Lung (tissue), 12 donors: ENCODE data around the gene FXYD5. TPM values are rescaled to one million over a fixed set of nuclear protein-coding genes. Genes with fewer than 3 reads are reported as not detected.

Experiments
- ATAC-seq: fragments of 200-7000 bp; cut with Tn5 transposase; one replicate; pipeline ENCODE4 v1.9.1; 2020; ENCODE audit warnings: moderate number of reproducible peaks; ENCODE audit not compliant: insufficient read depth, low FRiP score
- DNase-seq, 3 donors: peaks; one replicate each; pipeline ENCODE4 v3.0.0-alpha.2; 2013 to 2017
- H3K27ac ChIP-seq, 2 donors: one replicate each; pipeline ENCODE4 v1.5.1; 2013; ENCODE audit warnings: mild to moderate bottlenecking in 2 of 2, moderate library complexity in 2 of 2, control low read depth in 1 of 2, inconsistent platforms in 1 of 2, low read depth in 1 of 2, low read length in 1 of 2
- H3K27me3 ChIP-seq, 3 donors: one replicate each; pipeline ENCODE4 v1.5.1; 2013; ENCODE audit warnings: low read length in 2 of 3; ENCODE audit not compliant: control insufficient read depth in 3 of 3, insufficient read depth in 3 of 3
- H3K36me3 ChIP-seq, 4 donors: one replicate each; pipeline ENCODE4 v1.5.1; 2013; ENCODE audit warnings: low read length in 4 of 4, mild to moderate bottlenecking in 1 of 4, moderate library complexity in 1 of 4; ENCODE audit not compliant: control insufficient read depth in 4 of 4, insufficient read depth in 4 of 4
- H3K4me1 ChIP-seq, 5 donors: one replicate each; pipeline ENCODE4 v1.5.1; 2013; ENCODE audit warnings: low read length in 5 of 5, mild to moderate bottlenecking in 2 of 5, moderate library complexity in 1 of 5; ENCODE audit not compliant: control insufficient read depth in 5 of 5, insufficient read depth in 5 of 5
- H3K4me3 ChIP-seq: one replicate; pipeline ENCODE4 v1.5.1; 2013; ENCODE audit warnings: mild to moderate bottlenecking, control low read depth, moderate library complexity
- H3K9ac ChIP-seq, 2 donors: one replicate each; pipeline ENCODE4 v1.5.1; 2013; ENCODE audit warnings: low read length in 2 of 2, control low read depth in 1 of 2; ENCODE audit not compliant: insufficient read depth in 1 of 2
- H3K9me3 ChIP-seq, 4 donors: one replicate each; pipeline ENCODE4 v1.5.1; 2013; ENCODE audit warnings: low read length in 3 of 4, mild to moderate bottlenecking in 1 of 4, moderate library complexity in 1 of 4; ENCODE audit not compliant: control insufficient read depth in 4 of 4, insufficient read depth in 3 of 4
- WGBS, 2 donors: extraction: QIAGEN DNeasy Blood & Tissue Kit; methylation state at CpG; one replicate each; pipeline ENCODE4 v1.1.7; 2013; 5-methylcytosine and 5-hydroxymethylcytosine counted together
- polyA plus RNA-seq, 2 donors: library from polyadenylated mRNA; stranded (reverse); fragments of 200-250 nt; gene quantifications; one replicate each; pipeline ENCODE4 v1.2.1, GENCODE V29; 2013
- total RNA-seq, 2 donors: library from RNA; depleted of rRNA in 1 of 2; stranded (reverse); fragments of >200 nt in 1 of 2; gene quantifications; one replicate each; pipeline ENCODE4 v1.2.1, GENCODE V29; 2014 to 2021
- TF ChIP-seq, protein P1 (sequence below): IDR thresholded peaks from 2 replicates; pipeline ENCODE4 v1.5.1; 2012; ENCODE audit warnings: mild to moderate bottlenecking; ENCODE audit errors: control extremely low read depth, extremely low read depth
- donor health status: control.
- donor health status: control.
- donor health status: Bipolar disorder and iron deficiency.
- donor health status: healthy.
- donor health status: DM: yes; HTN: yes; CAD: no.

The FXYD5 gene
- total and polyA plus RNA-seq, 4 donors: 9.9 to 203 (median 138) TPM

DNA sequence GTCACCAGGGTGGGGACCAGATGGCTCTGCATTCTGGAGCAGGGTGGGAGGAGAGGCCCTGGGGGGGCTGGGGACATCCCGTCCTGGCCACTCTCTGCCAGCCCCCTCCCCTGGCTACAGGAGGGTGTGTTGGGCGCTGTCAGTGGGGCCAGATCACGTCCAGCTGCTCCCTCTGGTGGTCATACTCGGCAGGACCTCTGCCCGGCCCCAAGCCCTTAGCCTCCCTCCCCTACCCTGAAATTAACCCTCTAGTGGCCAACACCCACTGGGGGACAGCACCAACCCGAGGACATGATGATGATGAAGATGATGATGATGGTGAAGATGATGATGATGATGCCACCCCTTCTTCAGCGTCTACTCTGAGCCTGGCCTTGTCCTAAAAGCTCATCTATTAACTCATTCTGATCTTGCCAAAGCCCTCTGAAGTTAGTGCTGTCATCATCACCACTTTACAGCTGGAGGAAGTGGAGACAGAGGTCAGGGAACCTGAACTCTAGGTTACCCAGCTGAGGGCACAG, 19.1 kb upstream of the FXYD5 start:
- TF ChIP-seq, protein P1, sequence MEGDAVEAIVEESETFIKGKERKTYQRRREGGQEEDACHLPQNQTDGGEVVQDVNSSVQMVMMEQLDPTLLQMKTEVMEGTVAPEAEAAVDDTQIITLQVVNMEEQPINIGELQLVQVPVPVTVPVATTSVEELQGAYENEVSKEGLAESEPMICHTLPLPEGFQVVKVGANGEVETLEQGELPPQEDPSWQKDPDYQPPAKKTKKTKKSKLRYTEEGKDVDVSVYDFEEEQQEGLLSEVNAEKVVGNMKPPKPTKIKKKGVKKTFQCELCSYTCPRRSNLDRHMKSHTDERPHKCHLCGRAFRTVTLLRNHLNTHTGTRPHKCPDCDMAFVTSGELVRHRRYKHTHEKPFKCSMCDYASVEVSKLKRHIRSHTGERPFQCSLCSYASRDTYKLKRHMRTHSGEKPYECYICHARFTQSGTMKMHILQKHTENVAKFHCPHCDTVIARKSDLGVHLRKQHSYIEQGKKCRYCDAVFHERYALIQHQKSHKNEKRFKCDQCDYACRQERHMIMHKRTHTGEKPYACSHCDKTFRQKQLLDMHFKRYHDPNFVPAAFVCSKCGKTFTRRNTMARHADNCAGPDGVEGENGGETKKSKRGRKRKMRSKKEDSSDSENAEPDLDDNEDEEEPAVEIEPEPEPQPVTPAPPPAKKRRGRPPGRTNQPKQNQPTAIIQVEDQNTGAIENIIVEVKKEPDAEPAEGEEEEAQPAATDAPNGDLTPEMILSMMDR: peak; percentile 66
- 1% methylated on average over 6 to 7 of the region's 7 CpGs for WGBS, 2 donors
- H3K27ac ChIP-seq: peak overlapping the region in 1 of 2 donors; percentile 30
- no peak overlapping the region for H3K9ac ChIP-seq
- no peaks in the 10 kb centered on the region for H3K27me3 ChIP-seq
- H3K4me3 ChIP-seq: no peak overlapping the region
- ATAC-seq (no peak), DNase-seq (peak; percentile 85 to 92 (median 89))
- H3K4me1 ChIP-seq: peaks cover 2 to 32% (median 11%) of the 10 kb centered on the region in 5 donors
- no peaks in the 10 kb centered on the region for H3K36me3 ChIP-seq
- no peaks in the 10 kb centered on the region for H3K9me3 ChIP-seq

DNA sequence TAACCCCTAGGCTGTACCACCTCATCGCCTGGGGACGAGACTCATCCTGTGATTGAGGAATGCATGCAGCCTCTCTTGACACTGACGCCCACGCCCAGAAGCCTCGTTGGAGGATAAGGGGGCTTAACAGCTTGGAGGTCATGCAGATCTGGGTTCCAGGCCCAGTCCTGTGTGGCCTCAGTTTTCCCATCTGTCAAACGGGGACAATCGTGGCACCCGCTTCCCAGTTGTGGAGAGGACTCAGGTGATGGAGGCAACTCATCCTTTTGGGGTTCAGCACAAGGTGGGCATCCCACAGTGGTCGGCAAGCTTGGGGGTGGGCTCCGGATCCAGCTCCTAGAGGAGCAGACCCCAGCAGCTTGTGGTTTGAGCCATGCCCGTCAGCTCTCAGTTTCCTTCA, 18.3 kb upstream of the FXYD5 start:
- H3K9me3 ChIP-seq: no peaks in the 10 kb centered on the region
- TF ChIP-seq, protein P1: no peak
- ATAC-seq: no peak
- WGBS, 2 donors: 81 to 86% methylated on average over 11 of the region's 11 CpGs
- DNase-seq: no peak
- peaks cover 0 to 3% (median 0%) of the 10 kb centered on the region in 3 donors for H3K27me3 ChIP-seq
- no peak overlapping the region for H3K4me3 ChIP-seq
- H3K27ac ChIP-seq: no peak overlapping the region
- peaks cover 4 to 38% (median 14%) of the 10 kb centered on the region in 5 donors for H3K4me1 ChIP-seq
- H3K36me3 ChIP-seq: no peaks in the 10 kb centered on the region
- H3K9ac ChIP-seq: no peak overlapping the region

DNA sequence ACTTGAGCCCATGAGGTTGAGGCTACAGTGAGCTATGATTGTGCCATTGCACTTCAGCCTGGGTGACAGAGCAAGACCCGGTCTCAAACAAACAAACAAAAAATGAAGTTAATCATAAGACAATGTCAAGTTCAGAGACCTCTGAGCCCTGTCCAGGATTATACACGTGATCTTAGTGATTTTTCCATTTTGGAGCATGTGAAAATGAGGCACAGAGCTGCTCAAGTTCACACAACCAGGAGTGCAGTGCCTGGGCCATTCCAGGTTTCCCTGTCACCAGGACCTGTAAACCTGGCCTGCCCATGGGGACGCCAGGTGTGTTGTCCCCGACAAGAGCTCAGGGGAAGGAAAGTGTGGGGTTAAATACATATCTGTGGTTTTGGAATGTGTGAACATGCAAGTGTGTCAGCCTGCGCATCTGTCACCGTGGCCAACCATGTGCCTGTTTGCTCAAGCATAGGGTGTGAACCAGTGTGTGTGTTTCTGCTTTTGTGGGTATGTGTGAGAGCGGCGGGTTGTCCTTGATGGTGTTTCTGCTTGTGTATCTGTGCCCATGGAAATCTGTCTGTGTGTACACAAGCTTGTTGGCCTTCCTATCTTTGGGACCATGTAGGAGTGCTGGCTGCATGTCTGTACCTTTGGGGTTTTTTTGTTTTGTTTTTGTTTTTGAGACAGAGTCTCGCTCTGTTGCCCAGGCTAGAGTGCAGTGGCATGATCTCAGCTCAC, 17.4 kb upstream of the FXYD5 start:
- H3K4me3 ChIP-seq: no peak overlapping the region
- TF ChIP-seq, protein P1: no peak
- peaks cover 0 to 3% (median 0%) of the 10 kb centered on the region in 4 donors for H3K36me3 ChIP-seq
- ATAC-seq (no peak), DNase-seq (no peak)
- no peaks in the 10 kb centered on the region for H3K9me3 ChIP-seq
- H3K9ac ChIP-seq: no peak overlapping the region
- peaks cover 0 to 3% (median 0%) of the 10 kb centered on the region in 3 donors for H3K27me3 ChIP-seq
- H3K4me1 ChIP-seq: peaks cover 5 to 44% (median 14%) of the 10 kb centered on the region in 5 donors
- H3K27ac ChIP-seq: no peak overlapping the region
- 54 to 70% methylated on average over 9 of the region's 9 CpGs for WGBS, 2 donors
